Stimulated activated CD8-positive, alpha-beta memory T cell treated with anti-CD3 and anti-CD28 coated beads, Interleukin-12 subunit alpha, Interleukin-12 subunit beta, amount 100 ng/mL, for 1 hour (primary cell): Measurements from ENCODE around the gene UFD1.
A peak's percentile ranks its signal among the peaks of the same experiment; 100 is the strongest.
"Not testable (repeated sequence)": the region's sequence is repeated elsewhere in the genome, so short reads cannot be mapped to it uniquely, and the experiment has no call there.

Experiments
- DNase-seq: peaks from one replicate; pipeline ENCODE4 v3.0.0-alpha.2; 2020; ENCODE audit warnings: low read depth

Gene UFD1

GRCh38 chr22:19448739-19449421 is 30.1 kb downstream of the UFD1 start:
- DNase-seq: no peak

GRCh38 chr22:19448076-19448607 is 30.9 kb downstream of the UFD1 start:
- DNase-seq: no peak

DNA sequence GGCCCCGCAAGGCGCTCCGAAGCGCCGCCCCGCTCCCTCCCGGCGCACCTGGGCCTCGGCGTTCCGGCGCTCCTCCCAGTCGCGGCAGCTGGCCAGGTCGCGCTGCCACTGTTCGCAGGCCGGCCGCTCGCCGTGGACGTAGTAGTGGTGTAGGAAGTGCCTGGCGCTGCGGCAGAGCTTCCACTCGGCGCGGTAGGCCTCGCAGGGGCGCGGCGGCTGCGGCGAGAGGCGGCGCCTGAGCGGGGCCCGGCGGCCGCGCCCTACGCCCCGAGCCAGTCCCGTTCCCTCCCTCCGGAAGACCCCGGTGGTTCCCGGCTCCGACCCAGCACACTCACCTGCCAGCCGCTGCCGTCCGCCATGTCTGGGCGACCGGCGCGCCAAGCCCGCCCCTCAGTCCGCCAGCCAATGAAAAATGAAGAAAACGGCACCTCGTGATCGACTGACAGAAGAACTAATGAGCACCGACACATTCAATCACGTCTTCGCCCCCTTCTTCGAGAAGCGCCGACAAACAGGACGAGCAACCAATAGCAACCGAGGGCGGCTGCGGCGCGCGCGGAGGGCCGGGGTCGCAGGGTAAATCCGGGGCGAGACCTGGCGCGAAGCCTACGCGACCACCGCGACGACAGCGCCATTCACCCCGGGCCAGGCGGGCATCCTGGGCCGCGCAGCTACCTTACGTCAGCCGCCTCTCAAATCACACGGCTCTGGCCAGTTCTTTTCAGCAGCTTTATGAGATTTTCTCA is 31.5 kb downstream of the UFD1 start, which contains the start of gene C22orf39:
TSS of gene C22orf39 (minus strand) at position 382 of the 746 bp plus-strand sequence. CDS start at position 359, 23 bp downstream.
- DNase-seq: peak; percentile 79

- DNase-seq: no peak
These were observed 32.2 kb downstream of the UFD1 start for GRCh38 chr22:19446603-19447329.

DNA sequence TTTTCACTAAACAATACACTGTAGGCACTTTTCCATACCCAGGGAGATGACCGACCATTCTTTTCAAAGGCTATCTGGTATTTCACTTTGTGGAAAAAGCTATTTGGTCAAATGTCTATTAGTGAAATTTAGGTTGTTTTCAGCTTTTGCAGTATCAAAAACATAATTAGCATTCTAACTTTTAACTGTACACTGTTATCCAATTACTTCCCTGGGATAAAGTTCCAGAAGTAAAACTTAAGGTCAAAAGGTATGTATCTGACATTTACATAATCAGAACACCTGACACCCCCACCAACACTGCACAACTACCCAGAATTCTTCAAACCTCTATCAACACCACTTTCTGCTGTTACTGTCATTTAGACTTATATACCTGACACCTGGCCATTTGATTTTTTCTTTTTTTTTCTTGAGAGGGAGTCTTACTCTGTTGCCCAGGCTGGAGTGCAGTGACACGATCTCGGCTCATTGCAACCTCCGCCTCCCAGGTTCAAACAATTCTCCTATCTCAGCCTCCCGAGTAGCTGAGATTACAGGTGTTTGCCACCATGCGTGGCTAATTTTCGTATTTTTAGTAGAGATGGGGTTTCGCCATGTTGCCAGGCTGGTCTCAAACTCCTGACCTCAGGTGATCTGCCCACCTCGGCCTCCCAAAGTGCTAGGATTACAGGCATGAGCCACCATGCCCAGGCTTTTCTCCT is 33.6 kb downstream of the UFD1 start:
- DNase-seq: not testable (repeated sequence)

DNA sequence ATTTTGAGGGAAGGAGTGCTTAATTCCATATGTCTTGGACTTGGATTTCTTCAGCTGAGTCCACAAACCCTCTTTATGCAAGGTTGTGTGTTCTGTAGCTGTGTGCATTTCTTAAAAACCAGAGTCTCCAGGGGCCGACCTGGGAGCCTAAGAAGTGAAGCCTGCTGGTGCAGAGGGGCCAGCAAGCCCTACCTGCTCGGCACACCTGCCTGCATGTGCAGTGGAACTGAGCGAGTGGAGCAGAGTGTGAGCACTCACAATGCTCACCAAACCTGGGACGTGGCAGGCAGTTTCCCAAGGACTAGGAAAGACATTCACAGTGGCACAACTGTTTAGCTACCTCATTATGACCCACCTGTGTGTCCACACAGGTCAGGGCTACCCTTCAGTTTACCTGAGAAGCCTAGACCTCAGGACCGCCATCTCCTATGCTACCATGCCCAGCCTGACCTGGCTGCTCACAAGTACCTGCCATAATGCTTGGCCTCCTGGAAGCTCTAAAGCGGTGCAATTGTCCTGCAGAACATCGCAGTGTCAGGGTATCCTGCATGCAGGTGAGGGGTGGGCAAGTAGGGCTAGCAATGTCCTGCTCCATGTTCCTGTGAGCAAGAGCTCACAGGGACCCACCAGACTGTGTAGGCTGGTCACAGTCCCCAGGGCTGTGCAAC is 35.3 kb downstream of the UFD1 start:
- no peak for DNase-seq

DNA sequence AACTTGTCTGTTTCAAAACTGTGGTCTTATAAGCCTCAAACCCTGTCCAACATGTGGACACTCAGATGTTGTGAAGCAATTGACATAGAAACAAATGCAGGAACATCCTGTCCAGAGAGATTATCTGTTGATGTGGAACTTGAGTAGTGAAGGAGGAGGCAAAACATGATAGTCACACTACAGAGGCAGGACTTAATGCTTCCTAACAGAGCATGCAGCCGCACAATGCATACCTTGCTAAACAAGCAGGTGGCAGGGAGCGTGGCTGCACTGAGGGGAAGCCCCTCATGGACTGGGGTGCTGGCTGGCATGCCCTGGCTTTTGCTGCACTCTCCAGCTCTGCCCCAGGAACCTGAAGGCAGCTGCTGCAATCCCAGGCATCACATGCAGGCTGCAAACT is 36.8 kb downstream of the UFD1 start:
- DNase-seq: no peak

- DNase-seq: no peak
These were observed 38.4 kb downstream of the UFD1 start for GRCh38 chr22:19440411-19441195.

DNA sequence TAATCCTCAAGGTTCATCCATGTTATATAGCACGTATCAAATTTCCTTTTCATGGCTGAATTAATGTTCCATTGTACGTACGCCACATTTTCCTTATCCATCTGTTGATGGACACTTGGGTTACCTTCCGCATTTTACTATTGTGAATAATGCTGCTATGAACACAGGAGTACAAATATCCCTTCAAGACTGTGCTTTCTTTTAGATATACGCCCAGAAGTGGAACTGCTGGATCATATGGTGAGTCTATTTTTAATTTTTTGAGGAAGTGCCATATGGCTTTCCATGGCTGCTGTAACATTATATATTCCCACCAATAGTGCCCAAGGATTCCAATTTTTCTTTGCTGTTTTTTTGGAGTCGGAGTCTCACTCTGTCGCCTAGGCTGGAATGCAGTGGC is 40.7 kb downstream of the UFD1 start:
- DNase-seq: no peak

DNA sequence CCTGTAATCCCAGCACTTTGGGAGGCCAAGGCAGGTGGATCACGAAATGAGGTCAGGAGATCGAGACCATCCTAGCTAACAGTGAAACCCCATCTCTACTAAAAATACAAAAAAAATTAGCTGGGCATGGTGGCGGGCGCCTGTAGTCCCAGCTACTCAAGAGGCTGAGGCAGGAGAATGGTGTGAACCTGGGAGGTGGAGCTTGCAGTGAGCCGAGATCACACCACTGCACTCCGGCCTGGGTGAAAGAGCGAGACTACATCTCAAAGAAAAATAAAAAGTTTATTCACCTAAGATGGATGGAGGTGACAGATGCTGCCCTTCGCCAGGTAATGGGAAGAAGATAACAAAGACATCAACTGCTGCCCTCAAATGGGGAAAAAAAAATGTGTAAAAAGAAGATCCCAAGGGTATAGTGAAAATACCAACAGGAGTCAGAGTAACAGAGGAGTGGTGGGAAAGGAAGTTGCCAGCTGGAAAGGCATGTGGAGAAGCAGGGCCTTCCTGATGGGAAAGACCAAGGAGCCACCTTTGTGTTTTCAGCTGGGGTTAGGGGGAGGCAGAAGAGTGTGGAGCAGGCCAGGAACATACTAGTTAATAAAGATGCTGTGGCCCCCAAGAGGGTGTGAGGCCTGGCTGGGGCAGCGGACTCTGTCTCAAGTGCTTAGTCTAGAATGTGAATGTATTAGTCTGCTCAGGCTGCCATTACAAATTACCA is 42.4 kb downstream of the UFD1 start:
- not testable (repeated sequence) for DNase-seq

- DNase-seq: no peak
These were observed 44.0 kb downstream of the UFD1 start for GRCh38 chr22:19434829-19435580.

DNA sequence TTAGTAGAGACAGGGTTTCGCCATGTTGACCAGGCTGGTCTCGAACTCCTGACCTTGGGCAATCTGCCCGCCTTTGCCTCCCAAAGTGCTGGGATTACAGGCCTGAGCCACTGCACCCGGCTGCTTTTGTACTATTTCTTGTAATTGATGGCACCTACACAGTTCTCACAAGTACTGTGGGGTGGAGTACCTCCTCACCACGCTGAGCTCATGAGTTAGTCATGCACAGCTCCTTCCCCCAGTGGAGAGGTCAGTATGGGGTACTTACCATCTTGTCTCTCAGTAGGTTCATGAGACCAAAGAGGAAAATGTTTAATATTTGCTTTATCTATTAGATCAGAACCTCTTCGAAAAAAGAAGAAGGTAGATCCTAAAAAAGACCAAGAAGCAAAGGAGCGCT is 44.6 kb downstream of the UFD1 start:
- DNase-seq: no peak

- DNase-seq: peak; percentile 78
These were observed 46.7 kb downstream of the UFD1 start, which contains the start of gene MRPL40 for GRCh38 chr22:19432133-19432851. Gene MRPL40, plus strand, starts transcription at chr22:19432545. Its CDS starts 10 bp downstream, at chr22:19432555.

GRCh38 chr22:19431649-19432132 is 47.3 kb downstream of the UFD1 start, which contains the start of gene HIRA:
Gene HIRA, minus strand, starts transcription at chr22:19431733. Its CDS starts 257 bp downstream, at chr22:19431476.
- peak; percentile 74 for DNase-seq

DNA sequence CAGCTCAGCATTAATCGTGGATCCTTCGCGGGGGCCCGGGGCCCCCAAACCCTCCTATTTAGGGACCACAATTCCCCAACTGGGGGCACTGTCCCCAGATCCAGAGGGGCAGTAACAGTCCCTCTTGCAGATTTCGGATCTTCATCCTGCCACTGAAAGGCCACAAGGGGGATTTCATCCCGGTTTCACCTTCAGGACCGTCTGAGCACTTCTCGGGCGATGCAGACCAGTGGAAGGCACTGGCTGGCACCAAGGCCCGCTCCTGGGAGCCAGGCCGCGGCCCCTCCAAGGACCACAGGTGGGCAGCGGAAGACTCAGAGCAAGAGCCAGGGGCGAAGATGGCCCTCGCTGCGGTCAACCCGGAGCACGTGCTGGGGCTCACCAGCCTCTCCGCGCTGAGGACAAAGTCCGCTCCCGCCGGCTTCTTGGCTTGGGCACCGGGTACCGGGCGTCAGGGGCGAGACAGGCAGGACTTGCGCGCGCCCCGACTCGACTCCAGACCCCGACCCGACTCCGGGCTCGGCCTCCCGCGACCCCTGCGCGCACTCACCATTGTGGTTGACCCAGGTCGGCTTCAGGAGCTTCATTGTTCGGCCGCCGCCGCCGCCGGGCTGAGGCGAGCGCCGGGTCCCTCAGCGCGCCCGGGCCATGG is 48.0 kb downstream of the UFD1 start:
- DNase-seq: no peak

- no peak for DNase-seq
These were observed 48.8 kb downstream of the UFD1 start for GRCh38 chr22:19429950-19430889.

DNA sequence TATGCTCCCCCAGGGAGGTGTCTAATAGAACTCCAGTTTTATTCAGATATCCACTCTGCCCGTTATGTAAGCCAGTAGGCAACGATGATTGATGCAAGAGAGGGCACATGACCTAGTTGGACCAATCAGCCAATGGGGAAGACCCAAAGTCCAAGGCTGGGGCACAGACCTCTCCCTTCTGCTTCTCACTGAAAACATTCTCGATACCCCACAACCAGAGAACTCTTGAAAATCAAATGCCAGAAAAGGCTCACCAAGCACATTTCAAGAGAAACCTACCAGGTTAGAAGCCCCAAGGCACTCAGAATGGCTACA is 54.9 kb downstream of the UFD1 start:
- no peak for DNase-seq
